GM12864 (cell line): ENCODE data around the gene SAFB.

Source experiments
- DNase-seq: peaks from one replicate; pipeline ENCODE4 v3.0.0-alpha.2; 2011; ENCODE audit warnings: low read depth
- H3K4me3 ChIP-seq: 2 replicates; pipeline ENCODE4 v1.5.1; 2011; ENCODE audit warnings: mild to moderate bottlenecking, low read depth, low read length, control low read depth
- CTCF ChIP-seq: IDR thresholded peaks from 2 replicates; pipeline ENCODE4 v1.5.1; 2011; ENCODE audit warnings: low read depth, mild to moderate bottlenecking, moderate library complexity, low read length, control low read depth, inconsistent platforms; ENCODE audit errors: missing control alignments

Gene SAFB

DNA sequence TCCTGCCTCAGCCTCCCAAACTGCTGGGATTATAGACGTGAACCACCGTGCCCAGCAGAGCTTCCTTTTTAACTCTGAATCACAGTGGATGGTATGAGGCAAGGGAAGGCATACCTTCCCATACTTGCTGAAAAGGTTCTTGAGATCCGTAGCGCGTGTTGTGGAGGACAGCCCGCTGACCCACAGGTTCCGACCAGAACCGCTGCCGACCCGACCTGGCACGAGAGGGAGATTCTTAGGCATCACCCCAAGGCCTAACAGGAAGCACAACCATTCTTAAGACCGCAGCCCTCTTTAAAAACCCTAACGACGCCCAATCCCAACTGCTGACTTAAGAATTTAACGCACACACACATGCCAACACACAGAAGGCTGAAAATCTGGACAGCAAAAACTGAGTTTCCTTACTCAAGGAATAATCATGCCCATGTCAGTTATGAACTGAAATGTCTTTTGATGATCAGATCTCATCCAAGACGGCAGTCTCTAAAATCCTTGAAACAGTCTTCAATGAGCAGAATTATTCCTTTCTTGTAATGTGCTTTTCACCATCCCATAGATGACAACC lies 12.9 kb upstream of the SAFB start:
- H3K4me3 ChIP-seq: no peak overlapping the region
- no peak for TF ChIP-seq CTCF
- no peak for DNase-seq

GRCh38 chr19:5612891-5613865 lies 9.7 kb upstream of the SAFB start:
- no peak for DNase-seq
- no peak for TF ChIP-seq CTCF
- no peak overlapping the region for H3K4me3 ChIP-seq

DNA sequence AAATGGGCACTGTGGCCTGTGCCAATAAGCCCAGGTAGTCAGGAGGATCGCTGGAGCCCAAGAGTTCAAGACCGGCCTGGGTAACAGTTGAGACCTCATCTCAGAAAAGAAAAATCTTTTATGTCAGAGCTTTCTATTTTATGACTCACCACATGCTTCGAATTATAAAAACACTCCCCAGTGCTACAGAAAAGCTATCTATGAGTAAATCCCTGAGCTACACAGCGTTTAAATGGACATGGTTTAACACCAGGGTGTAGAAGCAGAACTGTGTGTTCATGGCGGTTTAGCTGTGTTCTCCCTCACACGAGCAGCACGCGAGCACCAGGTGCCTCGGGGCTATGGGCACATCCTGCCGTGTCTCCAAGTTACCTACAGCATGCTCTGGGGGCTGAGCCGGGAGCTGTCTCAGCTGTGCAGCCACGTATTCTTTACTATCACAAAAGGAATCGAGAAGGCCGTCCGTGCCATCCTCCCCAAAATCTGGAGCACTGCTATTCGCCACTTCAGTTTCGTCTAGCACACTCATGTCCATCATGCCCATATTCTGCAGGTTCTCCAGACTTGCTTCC lies 7.0 kb upstream of the SAFB start:
- no peak for TF ChIP-seq CTCF
- no peak for DNase-seq
- H3K4me3 ChIP-seq: no peak overlapping the region

- no peak overlapping the region for H3K4me3 ChIP-seq
- TF ChIP-seq CTCF: no peak
- DNase-seq: no peak
Measured at GRCh38 chr19:5617080-5617479, 5.8 kb upstream of the SAFB start.

DNA sequence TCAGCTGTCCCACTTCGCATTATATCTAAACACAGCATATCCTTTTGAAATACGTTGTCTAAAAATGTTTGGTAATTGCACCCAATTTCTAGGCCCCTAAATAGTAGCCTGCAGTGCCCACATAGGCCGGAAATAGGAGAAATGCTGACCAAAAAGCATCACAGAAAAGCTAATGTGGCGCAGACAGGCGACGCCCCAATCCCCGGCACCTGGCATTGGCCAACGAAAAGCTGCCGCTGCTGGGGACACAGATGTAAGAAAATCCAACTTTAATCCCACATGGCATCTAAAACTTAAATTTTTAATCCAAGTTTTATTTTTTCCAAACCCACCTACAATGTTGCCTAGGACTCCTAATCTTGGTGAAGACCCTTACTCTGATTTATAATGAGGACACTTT lies 4.3 kb upstream of the SAFB start:
- H3K4me3 ChIP-seq: no peak overlapping the region
- no peak for DNase-seq
- TF ChIP-seq CTCF: no peak

DNA sequence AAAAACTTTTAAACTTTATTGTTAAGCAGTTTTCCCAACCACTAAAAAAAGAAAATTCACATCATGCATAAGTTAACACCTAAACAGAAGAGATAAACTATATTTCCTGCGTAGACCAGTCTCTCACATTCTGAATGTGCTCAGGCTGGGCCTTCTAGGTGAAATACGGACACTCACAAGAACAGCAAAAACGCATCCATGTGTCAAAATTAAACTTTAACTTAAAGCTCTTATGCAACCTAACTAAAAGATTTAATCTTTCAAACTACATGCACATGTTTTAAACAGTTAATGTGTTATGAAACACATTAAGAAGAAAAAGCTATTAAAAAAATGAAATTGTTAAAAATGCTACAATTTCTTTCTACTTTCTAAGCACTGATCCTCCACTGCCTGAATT lies 2.9 kb upstream of the SAFB start:
- no peak overlapping the region for H3K4me3 ChIP-seq
- no peak for DNase-seq

More for the DNA sequence above, 2.9 kb upstream of the SAFB start:
- TF ChIP-seq CTCF: no peak
